GM10266 (cell line): ENCODE data around the gene ABHD14A.

Experiments used
- DNase-seq: peaks from one replicate; pipeline ENCODE4 v3.0.0; 2012; ENCODE audit errors: extremely low spot score
- CTCF ChIP-seq: IDR thresholded peaks from 2 replicates; pipeline ENCODE4 v1.5.1; 2012; ENCODE audit warnings: mild to moderate bottlenecking, low read depth; ENCODE audit not compliant: control insufficient read depth, insufficient read depth; ENCODE audit errors: missing control alignments

ABHD14A gene

GRCh38 chr3:51971350-51971749, 3.5 kb upstream of the ABHD14A start:
- no peak for DNase-seq
- TF ChIP-seq CTCF = no peak

DNA sequence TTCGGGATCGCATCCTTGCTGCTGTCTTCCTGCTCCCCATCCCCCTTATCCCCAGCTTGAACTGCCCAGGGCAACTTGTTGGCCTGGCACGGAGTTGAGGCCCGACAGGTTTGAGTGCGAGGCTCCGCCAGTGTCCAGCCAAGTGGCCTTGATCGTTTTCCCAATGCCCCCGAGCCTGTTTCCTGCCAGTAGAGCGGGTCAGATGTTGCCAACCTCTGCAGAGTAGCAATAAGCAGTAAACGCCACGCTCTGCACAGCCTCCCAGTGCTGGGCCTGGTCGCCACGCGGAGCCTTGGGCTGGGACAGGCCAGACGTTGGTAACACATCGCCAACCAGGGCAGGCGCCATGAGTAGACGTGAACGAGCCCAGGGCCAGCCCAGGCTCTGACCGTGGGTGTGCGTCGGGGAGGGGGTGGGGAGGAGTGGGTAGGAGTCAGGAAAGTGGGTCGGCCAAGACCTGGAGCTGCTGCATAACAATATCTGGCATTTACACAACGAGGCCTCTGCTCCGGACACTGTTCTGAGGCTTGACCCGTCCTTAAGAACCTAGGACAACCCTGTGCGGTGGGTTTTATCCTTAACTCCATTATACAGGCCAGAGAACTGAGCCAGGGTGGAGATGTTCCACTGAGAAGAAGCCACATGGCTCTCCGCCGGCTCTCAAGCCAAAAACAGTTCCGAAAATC, 444 bp upstream of the ABHD14A start:
- DNase-seq = no peak
- no peak for TF ChIP-seq CTCF

DNA sequence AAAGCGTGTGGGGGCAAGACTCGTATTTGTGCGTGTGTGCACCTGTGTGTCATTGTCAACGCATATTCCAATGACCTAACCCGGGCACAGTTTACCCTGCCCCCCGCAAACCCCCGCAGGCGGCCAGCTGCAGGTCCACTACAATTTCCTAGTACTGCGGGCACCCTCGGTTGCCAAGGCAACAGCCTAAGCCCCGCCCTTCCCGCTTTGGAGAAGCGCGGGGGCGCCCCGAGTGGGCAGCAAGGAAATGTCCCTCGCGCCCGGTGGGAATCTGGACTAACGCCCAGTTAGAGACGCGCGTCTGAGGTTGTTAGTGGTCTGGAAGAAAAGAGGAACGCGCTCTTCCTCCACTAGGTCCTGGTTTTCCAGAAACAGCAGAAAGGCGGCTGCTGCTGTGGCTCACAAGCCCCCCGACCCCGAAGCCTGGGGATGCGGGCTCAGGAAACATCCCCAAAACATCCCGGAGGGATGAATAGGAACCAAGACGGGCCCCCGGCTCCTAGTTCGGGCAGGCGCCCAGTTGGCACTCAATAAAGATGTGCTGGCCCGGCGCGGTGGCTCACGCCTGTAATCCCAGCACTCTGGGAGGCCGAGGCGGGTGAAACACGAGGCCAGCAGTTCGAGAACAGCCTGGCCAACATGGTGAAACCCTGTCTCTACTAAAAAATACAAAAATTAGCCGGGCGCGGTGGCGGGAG, 1.1 kb downstream of the ABHD14A start:
- DNase-seq = peak; percentile 58
- TF ChIP-seq CTCF = no peak

DNA sequence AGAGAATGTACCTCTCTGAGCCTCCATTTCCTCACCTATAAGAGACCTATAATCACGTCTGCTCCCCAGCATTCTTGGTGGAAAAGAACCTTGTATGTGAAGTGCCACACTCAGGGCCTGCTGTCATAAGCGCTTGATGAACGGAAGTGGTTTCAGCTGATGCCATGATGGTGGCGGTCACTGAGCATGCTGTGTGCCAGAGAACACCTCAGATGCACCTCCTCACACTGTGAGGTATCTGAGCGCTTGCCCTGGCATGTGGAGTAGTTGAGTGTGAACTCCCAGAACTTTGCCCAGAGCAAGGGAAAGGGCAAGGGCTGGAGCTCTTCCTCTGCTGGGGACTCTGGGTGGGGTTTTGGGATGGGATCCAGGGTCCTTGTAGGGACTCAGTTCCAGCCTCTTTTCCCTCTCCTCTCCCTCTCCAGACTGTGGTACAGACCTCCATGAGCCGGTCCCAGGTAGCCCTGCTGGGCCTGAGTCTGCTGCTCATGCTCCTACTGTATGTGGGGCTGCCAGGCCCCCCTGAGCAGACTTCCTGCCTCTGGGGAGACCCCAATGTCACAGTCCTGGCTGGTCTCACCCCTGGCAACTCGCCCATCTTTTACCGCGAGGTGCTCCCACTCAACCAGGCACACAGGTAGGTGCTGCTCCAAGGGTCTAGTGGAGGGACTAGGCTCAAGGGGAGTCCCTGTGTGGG, 2.7 kb downstream of the ABHD14A start:
- DNase-seq = no peak
- no peak for TF ChIP-seq CTCF

DNA sequence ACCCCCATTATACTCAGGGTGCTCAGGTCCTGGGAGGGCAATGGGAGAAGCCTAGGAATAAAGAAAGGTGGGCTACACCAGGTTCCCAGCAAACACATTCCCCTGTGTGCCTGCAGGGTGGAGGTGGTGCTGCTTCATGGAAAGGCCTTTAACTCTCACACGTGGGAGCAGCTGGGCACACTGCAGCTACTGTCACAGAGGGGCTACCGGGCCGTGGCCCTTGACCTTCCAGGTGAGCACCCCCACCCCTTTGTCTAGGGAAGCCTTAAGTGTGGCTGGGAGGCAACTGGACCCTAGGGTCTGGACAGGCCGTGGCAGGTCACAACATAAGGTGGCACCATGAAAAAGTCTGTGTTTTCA, 3.3 kb downstream of the ABHD14A start:
- DNase-seq = no peak
- no peak for TF ChIP-seq CTCF

DNA sequence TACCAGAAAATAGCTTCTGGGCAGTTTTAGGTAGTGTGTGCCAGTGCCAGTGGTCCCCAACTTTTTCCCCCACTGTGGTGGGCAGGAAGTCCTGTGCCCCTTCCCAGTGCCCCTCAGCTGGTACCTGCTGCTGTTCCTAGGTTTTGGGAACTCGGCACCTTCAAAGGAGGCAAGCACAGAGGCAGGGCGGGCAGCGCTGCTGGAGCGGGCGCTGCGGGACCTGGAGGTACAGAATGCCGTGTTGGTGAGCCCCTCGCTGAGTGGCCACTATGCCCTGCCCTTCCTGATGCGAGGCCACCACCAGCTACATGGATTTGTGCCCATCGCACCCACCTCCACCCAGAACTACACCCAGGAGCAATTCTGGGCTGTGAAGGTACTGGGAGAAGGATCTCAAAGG, 5.4 kb downstream of the ABHD14A start:
- DNase-seq = no peak
- TF ChIP-seq CTCF = no peak
